DOHH2 (cell line): ENCODE results near the gene PDE7B.

Experiments
- H3F3A ChIP-seq: fragments of 200-600 bp; sonication (generic), shearing (Covaris generic); 2 replicates; pipeline ENCODE4 v1.6.0; 2016; ENCODE audit warnings: antibody characterized with exemption, mild to moderate bottlenecking; ENCODE audit not compliant: control insufficient read depth, insufficient read depth
- H3K27ac ChIP-seq: fragments of 200-600 bp; sonication (generic); 2 replicates; pipeline ENCODE4 v1.5.1; 2014; ENCODE audit warnings: low read depth, mild to moderate bottlenecking, low read length, moderate library complexity
- H3K27me3 ChIP-seq: fragments of 200-600 bp; sonication (generic); 2 replicates; pipeline ENCODE4 v1.6.1; 2014; ENCODE audit warnings: mild to moderate bottlenecking, low read length, mixed read lengths; ENCODE audit not compliant: control insufficient read depth
- H3K36me3 ChIP-seq: fragments of 200-600 bp; sonication (generic); 2 replicates; pipeline ENCODE4 v1.6.1; 2014; ENCODE audit warnings: mild to moderate bottlenecking, low read length, moderate library complexity, mixed read lengths; ENCODE audit not compliant: control insufficient read depth
- H3K4me1 ChIP-seq: fragments of 200-600 bp; sonication (generic); 2 replicates; pipeline ENCODE4 v1.6.1; 2014; ENCODE audit warnings: mild to moderate bottlenecking, low read length, mixed read lengths; ENCODE audit not compliant: control insufficient read depth
- H3K4me2 ChIP-seq: fragments of 200-600 bp; sonication (generic); 2 replicates; pipeline ENCODE4 v1.6.0; 2014; ENCODE audit warnings: mild to moderate bottlenecking, low read length, moderate library complexity
- H3K4me3 ChIP-seq: fragments of 200-600 bp; sonication (generic); 2 replicates; pipeline ENCODE4 v1.5.1; 2014; ENCODE audit warnings: mild to moderate bottlenecking, low read length, mixed read lengths
- H3K79me2 ChIP-seq: fragments of 200-600 bp; sonication (generic); 2 replicates; pipeline ENCODE4 v1.6.1; 2014; ENCODE audit warnings: mild to moderate bottlenecking, low read length, mixed read lengths; ENCODE audit not compliant: control insufficient read depth
- H3K9me2 ChIP-seq: fragments of 200-600 bp; sonication (generic); replicated peaks from 2 replicates; pipeline ENCODE4 v1.6.1; 2014; ENCODE audit warnings: mild to moderate bottlenecking, low read length, mixed read lengths; ENCODE audit not compliant: control insufficient read depth
- H3K9me3 ChIP-seq: fragments of 200-600 bp; sonication (generic); 2 replicates; pipeline ENCODE4 v1.6.1; 2014; ENCODE audit warnings: antibody characterized with exemption, low read length, mixed read lengths; ENCODE audit not compliant: control insufficient read depth, insufficient read depth
- H4K20me1 ChIP-seq: fragments of 200-600 bp; sonication (generic); 2 replicates; pipeline ENCODE4 v1.6.0; 2014; ENCODE audit warnings: low read depth, mild to moderate bottlenecking, antibody characterized with exemption, low read length, moderate library complexity; ENCODE audit not compliant: control insufficient read depth, insufficient read depth
- EZH2phosphoT487 ChIP-seq: fragments of 200-600 bp; sonication (generic); IDR thresholded peaks from 2 replicates; pipeline ENCODE4 v1.6.1; 2017; ENCODE audit warnings: borderline replicate concordance, mild to moderate bottlenecking, antibody characterized with exemption, low read length, moderate library complexity, mixed read lengths
- TF ChIP-seq, protein P1 (sequence below): fragments of 200-600 bp; sonication (generic); IDR thresholded peaks from one replicate; pipeline ENCODE4 v1.5.1; 2014; ENCODE audit warnings: antibody characterized with exemption, mild to moderate bottlenecking, low read depth, low read length; ENCODE audit not compliant: poor library complexity, severe bottlenecking

PDE7B gene

DNA sequence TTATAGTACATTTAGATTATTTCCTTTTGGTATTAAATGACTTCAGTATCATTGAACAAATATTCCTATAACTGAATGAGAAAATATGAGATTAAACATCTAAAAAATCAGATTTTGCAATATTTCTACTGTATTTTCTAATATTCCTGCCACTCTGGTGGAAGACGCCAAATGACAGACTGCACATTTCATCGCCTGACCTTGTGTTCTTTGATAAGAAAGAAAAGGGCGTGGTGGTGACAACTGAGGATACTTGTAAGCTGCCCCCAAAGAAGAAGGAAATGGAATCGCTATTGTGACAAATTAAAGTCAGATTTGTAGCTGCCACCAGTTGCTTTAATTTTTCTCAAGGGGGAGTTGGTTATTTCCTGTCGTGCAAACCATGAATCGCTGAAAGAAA, 267.3 kb downstream of the PDE7B start:
- no peak overlapping the region for H3K4me2 ChIP-seq
- no peaks in the 10 kb centered on the region for H3K79me2 ChIP-seq
- no peaks in the 10 kb centered on the region for H3K9me2 ChIP-seq
- H3K27me3 ChIP-seq = no peaks in the 10 kb centered on the region
- H4K20me1 ChIP-seq = no peaks in the 10 kb centered on the region
- no peak overlapping the region for H3K27ac ChIP-seq
- H3K36me3 ChIP-seq = no peaks in the 10 kb centered on the region
- H3K4me3 ChIP-seq = no peak overlapping the region
- no peaks in the 10 kb centered on the region for H3K4me1 ChIP-seq
- TF ChIP-seq, protein P1, sequence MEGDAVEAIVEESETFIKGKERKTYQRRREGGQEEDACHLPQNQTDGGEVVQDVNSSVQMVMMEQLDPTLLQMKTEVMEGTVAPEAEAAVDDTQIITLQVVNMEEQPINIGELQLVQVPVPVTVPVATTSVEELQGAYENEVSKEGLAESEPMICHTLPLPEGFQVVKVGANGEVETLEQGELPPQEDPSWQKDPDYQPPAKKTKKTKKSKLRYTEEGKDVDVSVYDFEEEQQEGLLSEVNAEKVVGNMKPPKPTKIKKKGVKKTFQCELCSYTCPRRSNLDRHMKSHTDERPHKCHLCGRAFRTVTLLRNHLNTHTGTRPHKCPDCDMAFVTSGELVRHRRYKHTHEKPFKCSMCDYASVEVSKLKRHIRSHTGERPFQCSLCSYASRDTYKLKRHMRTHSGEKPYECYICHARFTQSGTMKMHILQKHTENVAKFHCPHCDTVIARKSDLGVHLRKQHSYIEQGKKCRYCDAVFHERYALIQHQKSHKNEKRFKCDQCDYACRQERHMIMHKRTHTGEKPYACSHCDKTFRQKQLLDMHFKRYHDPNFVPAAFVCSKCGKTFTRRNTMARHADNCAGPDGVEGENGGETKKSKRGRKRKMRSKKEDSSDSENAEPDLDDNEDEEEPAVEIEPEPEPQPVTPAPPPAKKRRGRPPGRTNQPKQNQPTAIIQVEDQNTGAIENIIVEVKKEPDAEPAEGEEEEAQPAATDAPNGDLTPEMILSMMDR = no peak
- no peak for TF ChIP-seq EZH2phosphoT487
- H3K9me3 ChIP-seq = no peaks in the 10 kb centered on the region
- H3F3A ChIP-seq = no peaks in the 10 kb centered on the region

GRCh38 chr6:136123468-136123867, 272.0 kb downstream of the PDE7B start:
- no peak overlapping the region for H3K4me2 ChIP-seq
- H3K4me3 ChIP-seq = no peak overlapping the region
- no peaks in the 10 kb centered on the region for H3K9me2 ChIP-seq
- H4K20me1 ChIP-seq = no peaks in the 10 kb centered on the region
- no peaks in the 10 kb centered on the region for H3K79me2 ChIP-seq
- no peak overlapping the region for H3K27ac ChIP-seq
- no peaks in the 10 kb centered on the region for H3K9me3 ChIP-seq
- TF ChIP-seq EZH2phosphoT487 = no peak
- H3K4me1 ChIP-seq = no peaks in the 10 kb centered on the region
- H3K36me3 ChIP-seq = no peaks in the 10 kb centered on the region
- H3K27me3 ChIP-seq = no peaks in the 10 kb centered on the region
- no peaks in the 10 kb centered on the region for H3F3A ChIP-seq

DNA sequence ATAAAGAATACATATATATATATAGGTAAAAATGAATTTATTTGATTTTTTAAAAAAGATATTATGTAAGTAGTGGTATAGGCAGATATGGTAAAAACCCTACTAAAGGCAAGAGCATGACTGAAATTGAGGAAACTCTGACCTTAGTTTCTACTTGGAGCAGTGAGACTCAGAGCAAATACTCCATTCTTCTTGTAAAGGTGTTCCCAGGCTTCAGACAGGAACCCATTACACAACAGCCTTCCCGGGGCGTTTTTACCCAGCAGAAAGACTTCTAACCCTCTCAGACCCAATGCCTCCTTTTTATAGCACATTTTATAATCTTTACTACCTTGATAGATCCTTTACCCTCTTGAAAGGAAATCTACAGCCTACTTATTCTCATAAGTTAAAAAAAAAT, 274.1 kb downstream of the PDE7B start:
- no peak for TF ChIP-seq EZH2phosphoT487
- TF ChIP-seq, protein P1 = no peak
- no peak overlapping the region for H3K27ac ChIP-seq

DNA sequence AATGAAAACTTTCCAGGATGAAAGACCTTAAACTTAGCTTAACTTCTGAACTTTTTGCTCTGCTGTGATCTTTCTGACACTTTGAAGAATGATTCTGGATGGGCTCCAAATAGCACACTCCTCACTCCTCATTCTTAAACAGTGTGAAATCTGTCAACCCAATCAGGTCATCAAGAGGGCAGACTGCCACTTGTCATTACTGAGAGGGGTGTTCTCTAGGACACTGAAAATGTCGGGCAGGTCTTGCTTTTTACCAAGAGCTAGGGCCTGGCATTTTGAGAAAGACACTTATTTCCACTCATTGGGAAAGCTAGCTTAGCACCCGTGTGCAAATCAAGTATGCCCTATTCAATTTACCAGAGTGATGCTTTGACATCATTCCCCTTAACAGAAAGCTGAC, 276.4 kb downstream of the PDE7B start:
- Histone ChIP-seq H3K9me3 (no peaks in the 10 kb centered on the region), H4K20me1 (no peaks in the 10 kb centered on the region), H3K27ac (no peak overlapping the region), H3K79me2 (no peaks in the 10 kb centered on the region), H3K27me3 (no peaks in the 10 kb centered on the region), H3K4me1 (no peaks in the 10 kb centered on the region), H3K4me2 (no peak overlapping the region), H3K4me3 (no peak overlapping the region), H3K9me2 (no peaks in the 10 kb centered on the region), H3K36me3 (no peaks in the 10 kb centered on the region), H3F3A (no peaks in the 10 kb centered on the region)
- TF ChIP-seq EZH2phosphoT487 = no peak
- TF ChIP-seq, protein P1 = no peak

More for the DNA sequence above, 274.1 kb downstream of the PDE7B start:
- Histone ChIP-seq H3K36me3 (no peaks in the 10 kb centered on the region), H3K4me2 (no peak overlapping the region), H3K4me3 (no peak overlapping the region), H3K27me3 (no peaks in the 10 kb centered on the region), H3K4me1 (no peaks in the 10 kb centered on the region), H3K9me3 (no peaks in the 10 kb centered on the region), H3K9me2 (no peaks in the 10 kb centered on the region), H3F3A (no peaks in the 10 kb centered on the region), H4K20me1 (no peaks in the 10 kb centered on the region), H3K79me2 (no peaks in the 10 kb centered on the region)
